ENCODE results near the gene OR6Y1.
A peak's percentile ranks its signal among the peaks of the same experiment; 100 is the strongest.

Gene OR6Y1

DNA sequence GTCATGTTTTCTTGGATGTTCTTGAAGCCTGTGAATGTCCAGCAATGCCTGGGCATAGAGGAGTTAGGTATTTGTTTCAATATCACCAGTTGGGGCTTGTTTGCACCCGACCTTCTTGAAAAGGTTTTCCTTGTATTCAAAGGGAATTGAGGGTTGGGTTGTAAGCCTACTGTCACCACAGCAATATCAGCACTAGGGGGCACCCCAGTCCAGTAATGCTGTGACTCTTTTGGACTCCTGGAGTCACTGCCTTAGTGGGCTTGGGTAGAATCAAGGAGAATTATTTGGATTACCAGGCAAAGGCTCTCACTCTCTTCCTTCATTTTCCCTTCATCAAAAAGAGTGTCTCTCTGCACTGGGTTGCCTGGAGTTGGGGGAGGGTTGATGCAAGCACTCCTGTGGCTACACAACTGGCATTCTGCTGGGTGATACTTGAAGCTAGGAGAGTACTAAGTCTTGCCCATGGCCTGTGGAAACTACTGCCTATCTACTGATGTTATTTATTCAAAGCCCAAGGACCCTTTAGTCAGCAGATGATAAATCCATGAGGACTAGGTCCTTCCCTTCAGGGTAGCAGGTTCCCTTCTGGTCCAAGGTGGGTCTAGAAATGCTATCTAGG is 47.7 kb downstream of the OR6Y1 start:
- no peak overlapping the region for H3K4me3 ChIP-seq (ENCODE audit: low read depth, low read length)
- no peaks in the 10 kb centered on the region for H3K9me3 ChIP-seq (ENCODE audit: severe bottlenecking)
- TF ChIP-seq, protein P1, sequence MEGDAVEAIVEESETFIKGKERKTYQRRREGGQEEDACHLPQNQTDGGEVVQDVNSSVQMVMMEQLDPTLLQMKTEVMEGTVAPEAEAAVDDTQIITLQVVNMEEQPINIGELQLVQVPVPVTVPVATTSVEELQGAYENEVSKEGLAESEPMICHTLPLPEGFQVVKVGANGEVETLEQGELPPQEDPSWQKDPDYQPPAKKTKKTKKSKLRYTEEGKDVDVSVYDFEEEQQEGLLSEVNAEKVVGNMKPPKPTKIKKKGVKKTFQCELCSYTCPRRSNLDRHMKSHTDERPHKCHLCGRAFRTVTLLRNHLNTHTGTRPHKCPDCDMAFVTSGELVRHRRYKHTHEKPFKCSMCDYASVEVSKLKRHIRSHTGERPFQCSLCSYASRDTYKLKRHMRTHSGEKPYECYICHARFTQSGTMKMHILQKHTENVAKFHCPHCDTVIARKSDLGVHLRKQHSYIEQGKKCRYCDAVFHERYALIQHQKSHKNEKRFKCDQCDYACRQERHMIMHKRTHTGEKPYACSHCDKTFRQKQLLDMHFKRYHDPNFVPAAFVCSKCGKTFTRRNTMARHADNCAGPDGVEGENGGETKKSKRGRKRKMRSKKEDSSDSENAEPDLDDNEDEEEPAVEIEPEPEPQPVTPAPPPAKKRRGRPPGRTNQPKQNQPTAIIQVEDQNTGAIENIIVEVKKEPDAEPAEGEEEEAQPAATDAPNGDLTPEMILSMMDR (IDR thresholded peaks at IDR 0.05; ENCODE audit: low read depth, low read length) = peak; percentile 76
- peak; percentile 50 for DNase-seq
- H3K27ac ChIP-seq = no peak overlapping the region
- H3K36me3 ChIP-seq = no peaks in the 10 kb centered on the region
- peaks cover 76% of the 10 kb centered on the region for H3K27me3 ChIP-seq (ENCODE audit: insufficient read depth, low read depth, severe bottlenecking)

DNA sequence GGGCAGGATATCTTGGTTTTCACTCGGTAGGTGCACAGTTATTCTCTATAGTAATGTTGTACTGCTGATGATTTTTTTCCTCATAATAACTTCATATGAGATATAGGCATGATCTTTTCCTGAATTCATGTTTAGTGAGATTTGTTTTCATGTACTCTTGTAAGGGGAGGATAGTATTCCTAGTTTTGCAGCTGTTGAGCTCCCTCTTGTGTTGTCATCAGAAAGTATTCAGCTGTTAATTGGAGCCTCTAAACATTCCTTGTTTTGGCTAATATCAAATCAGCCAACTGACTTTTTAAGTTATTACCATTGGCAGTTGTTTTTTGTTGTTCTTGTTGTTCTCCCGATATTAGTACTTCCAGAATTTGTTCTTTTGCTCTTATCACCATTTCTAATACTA is 57.8 kb downstream of the OR6Y1 start:
- Histone ChIP-seq H3K27me3 (ENCODE audit: insufficient read depth, low read depth, severe bottlenecking) (peaks cover 88% of the 10 kb centered on the region), H3K36me3 (no peaks in the 10 kb centered on the region), H3K4me3 (ENCODE audit: low read depth, low read length) (no peak overlapping the region), H3K9me3 (ENCODE audit: severe bottlenecking) (no peaks in the 10 kb centered on the region), H3K27ac (no peak overlapping the region)
- no peak for DNase-seq
- TF ChIP-seq, protein P1 (IDR thresholded peaks at IDR 0.05; ENCODE audit: low read depth, low read length) = no peak

- Histone ChIP-seq H3K27ac (no peak overlapping the region), H3K27me3 (ENCODE audit: insufficient read depth, low read depth, severe bottlenecking) (peaks cover 90% of the 10 kb centered on the region), H3K4me3 (ENCODE audit: low read depth, low read length) (no peak overlapping the region), H3K9me3 (ENCODE audit: severe bottlenecking) (no peaks in the 10 kb centered on the region), H3K36me3 (no peaks in the 10 kb centered on the region)
- TF ChIP-seq, protein P1 (IDR thresholded peaks at IDR 0.05; ENCODE audit: low read depth, low read length) = no peak
- no peak for DNase-seq
Measured at GRCh38 chr1:158494796-158495195, 59.4 kb downstream of the OR6Y1 start.

Data from WERI-Rb-1 (cell line).